CD4-positive, alpha-beta T cell (primary cell): ENCODE data around the gene DAPK1. TPM values are rescaled to one million over a fixed set of nuclear protein-coding genes. Genes with fewer than 3 reads are reported as not detected.

Experiments used
- ATAC-seq: fragments of 200-7000 bp; cut with Tn5 transposase; one replicate; pipeline ENCODE4 v1.10.0; 2022; ENCODE audit warnings: mild to moderate bottlenecking; ENCODE audit not compliant: poor library complexity
- CTCF ChIA-PET: fragments of 350-600 bp; sonication (Branson Sonifier 250); formaldehyde crosslinking; loops from one replicate; lab custom pipeline; 2021; ENCODE audit warnings: antibody characterized with exemption, inconsistent platforms; lab: Charles Lee
- POLR2A ChIA-PET: fragments of 350-600 bp; sonication (Branson Sonifier 250); formaldehyde crosslinking; loops from one replicate; lab custom pipeline; 2021; ENCODE audit warnings: antibody characterized with exemption, inconsistent platforms; lab: Charles Lee
- DNase-seq, 14 experiments: peaks; one replicate each; pipeline ENCODE4 v3.0.0-alpha.2; 2013 to 2020; ENCODE audit warnings: mixed read lengths in 2 of 14
- H3K27ac ChIP-seq, 2 donors: one replicate each; pipeline versions ENCODE4 v1.5.1 to v1.7.0; 2013; ENCODE audit warnings: low read length in 2 of 2, low read depth in 1 of 2, mild to moderate bottlenecking in 1 of 2
- H3K27me3 ChIP-seq, 2 experiments: 1 replicate in 1 of 2; 2 replicates in 1 of 2; pipeline versions ENCODE4 v1.6.1 to v1.7.0; 2013; ENCODE audit warnings: low read length in 2 of 2, control low read depth in 1 of 2, mild to moderate bottlenecking in 1 of 2, moderate library complexity in 1 of 2; ENCODE audit not compliant: insufficient read depth in 2 of 2, control insufficient read depth in 1 of 2
- H3K36me3 ChIP-seq: one replicate; pipeline ENCODE4 v1.6.1; 2013; ENCODE audit warnings: low read length, control low read depth; ENCODE audit not compliant: insufficient read depth
- H3K4me1 ChIP-seq: one replicate; pipeline ENCODE4 v1.6.1; 2013; ENCODE audit warnings: low read length, control low read depth; ENCODE audit not compliant: insufficient read depth
- H3K4me3 ChIP-seq: one replicate; pipeline ENCODE4 v1.5.1; 2013; ENCODE audit warnings: mild to moderate bottlenecking, low read length, moderate library complexity
- H3K9me3 ChIP-seq, 2 experiments: 1 replicate in 1 of 2; 2 replicates in 1 of 2; pipeline versions ENCODE4 v1.6.1 to v1.7.0; 2013; ENCODE audit warnings: low read length in 2 of 2, mild to moderate bottlenecking in 2 of 2, control low read depth in 1 of 2, moderate library complexity in 1 of 2; ENCODE audit not compliant: control insufficient read depth in 1 of 2, insufficient read depth in 1 of 2
- H3K27ac Mint-ChIP-seq: one replicate; pipeline ENCODE4 v1.8.0; 2020; ENCODE audit warnings: mixed read lengths
- H3K27me3 Mint-ChIP-seq: one replicate; pipeline ENCODE4 v1.8.0; 2021; ENCODE audit warnings: mixed read lengths
- H3K36me3 Mint-ChIP-seq: one replicate; pipeline ENCODE4 v1.8.0; 2021; ENCODE audit warnings: low read depth, mixed read lengths
- H3K4me1 Mint-ChIP-seq: one replicate; pipeline ENCODE4 v1.8.0; 2021; ENCODE audit warnings: low read depth, mixed read lengths
- H3K4me3 Mint-ChIP-seq: one replicate; pipeline ENCODE4 v1.8.0; 2020; ENCODE audit warnings: mild to moderate bottlenecking, mixed read lengths
- H3K9me3 Mint-ChIP-seq: one replicate; pipeline ENCODE4 v1.8.0; 2020; ENCODE audit warnings: mixed read lengths
- intact Hi-C, 2 experiments: fragments of 100-400 bp; cut with DNase I in 1 of 2; cut with micrococcal nuclease in 1 of 2; formaldehyde crosslinking; loops; one replicate each; pipeline versions ENCODE4 v1.15.1 to v1.9.0; 2023 to 2025; cut with DNase I, micrococcal nuclease
- total RNA-seq, 174 experiments: library from RNA in 2 of 174; stranded (reverse) in 2 of 174; gene quantifications; one replicate each; pipeline ENCODE4 v1.2.3 and lab custom pipeline; 2021 to 2026
- TF ChIP-seq, protein P1 (sequence below): fragments of 200-600 bp; IDR thresholded peaks from one replicate; pipeline ENCODE4 v1.8.0; 2022; ENCODE audit warnings: antibody characterized with exemption, mild to moderate bottlenecking

The DAPK1 gene
- total RNA-seq, 2 experiments from 2014 or later, result 2.7 TPM

DNA sequence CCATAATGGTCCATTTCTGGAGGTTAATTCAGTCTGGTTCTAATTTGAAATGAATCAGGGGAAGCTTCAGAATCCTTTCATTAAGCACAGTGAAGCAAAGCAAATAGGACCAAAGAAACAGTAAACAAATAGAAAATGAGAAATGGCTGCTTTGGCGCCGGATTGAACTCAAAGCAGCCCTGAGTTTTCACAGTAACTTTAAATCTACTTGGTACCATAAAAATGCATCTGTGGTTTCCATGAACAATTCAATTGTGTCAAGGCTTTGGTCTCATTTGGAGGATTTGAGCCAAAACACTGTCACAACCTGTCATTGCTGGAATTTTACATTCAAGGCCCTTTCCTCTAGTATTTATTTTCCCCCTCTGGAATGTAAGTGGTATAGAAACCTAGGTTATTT, 25.9 kb upstream of the DAPK1 start:
- Mint-ChIP-seq H3K27me3 (no peaks in the 10 kb centered on the region), H3K36me3 (no peaks in the 10 kb centered on the region), H3K4me1 (no peaks in the 10 kb centered on the region), H3K9me3 (no peaks in the 10 kb centered on the region), H3K27ac (no peak overlapping the region), H3K4me3 (no peak overlapping the region)
- H3K4me1 ChIP-seq, result no peaks in the 10 kb centered on the region
- no peaks in the 10 kb centered on the region for H3K36me3 ChIP-seq
- ATAC-seq, result no peak
- no peak for DNase-seq
- H3K9me3 ChIP-seq, result no peaks in the 10 kb centered on the region
- POLR2A ChIA-PET, result no interaction called here
- intact Hi-C loops, result no loop called here
- H3K27me3 ChIP-seq, result no peaks in the 10 kb centered on the region
- TF ChIP-seq, protein P1, sequence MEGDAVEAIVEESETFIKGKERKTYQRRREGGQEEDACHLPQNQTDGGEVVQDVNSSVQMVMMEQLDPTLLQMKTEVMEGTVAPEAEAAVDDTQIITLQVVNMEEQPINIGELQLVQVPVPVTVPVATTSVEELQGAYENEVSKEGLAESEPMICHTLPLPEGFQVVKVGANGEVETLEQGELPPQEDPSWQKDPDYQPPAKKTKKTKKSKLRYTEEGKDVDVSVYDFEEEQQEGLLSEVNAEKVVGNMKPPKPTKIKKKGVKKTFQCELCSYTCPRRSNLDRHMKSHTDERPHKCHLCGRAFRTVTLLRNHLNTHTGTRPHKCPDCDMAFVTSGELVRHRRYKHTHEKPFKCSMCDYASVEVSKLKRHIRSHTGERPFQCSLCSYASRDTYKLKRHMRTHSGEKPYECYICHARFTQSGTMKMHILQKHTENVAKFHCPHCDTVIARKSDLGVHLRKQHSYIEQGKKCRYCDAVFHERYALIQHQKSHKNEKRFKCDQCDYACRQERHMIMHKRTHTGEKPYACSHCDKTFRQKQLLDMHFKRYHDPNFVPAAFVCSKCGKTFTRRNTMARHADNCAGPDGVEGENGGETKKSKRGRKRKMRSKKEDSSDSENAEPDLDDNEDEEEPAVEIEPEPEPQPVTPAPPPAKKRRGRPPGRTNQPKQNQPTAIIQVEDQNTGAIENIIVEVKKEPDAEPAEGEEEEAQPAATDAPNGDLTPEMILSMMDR, result no peak
- H3K27ac ChIP-seq, result no peak overlapping the region
- CTCF ChIA-PET, result no interaction called here
- H3K4me3 ChIP-seq, result no peak overlapping the region

DNA sequence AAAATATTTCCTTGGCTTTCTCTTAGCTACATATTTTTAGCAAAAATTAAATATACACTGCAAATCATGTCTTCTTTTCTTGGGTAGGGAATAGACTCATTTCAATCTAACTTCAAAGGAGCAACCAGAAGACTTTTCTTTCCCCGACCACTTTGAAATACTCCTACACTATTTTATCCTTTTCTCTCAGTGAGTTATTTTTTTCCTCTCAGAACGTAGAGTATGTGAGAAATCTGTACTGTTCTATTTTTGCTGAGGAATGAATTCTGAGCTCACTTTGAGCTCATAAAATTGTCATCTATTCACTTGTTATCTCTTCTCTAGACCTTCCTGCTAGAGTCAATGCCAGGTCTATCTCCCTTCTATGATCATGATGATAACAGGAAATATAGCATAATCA, 22.2 kb upstream of the DAPK1 start:
- Histone ChIP-seq H3K27ac (no peak overlapping the region), H3K27me3 (no peaks in the 10 kb centered on the region), H3K9me3 (no peaks in the 10 kb centered on the region), H3K4me1 (no peaks in the 10 kb centered on the region), H3K4me3 (no peak overlapping the region), H3K36me3 (no peaks in the 10 kb centered on the region)
- H3K27me3 Mint-ChIP-seq, result no peaks in the 10 kb centered on the region
- TF ChIP-seq, protein P1, result no peak
- ChIA-PET POLR2A (no interaction called here), CTCF (no interaction called here)
- intact Hi-C loops, result no loop called here
- no peaks in the 10 kb centered on the region for H3K36me3 Mint-ChIP-seq
- DNase-seq (no peak), ATAC-seq (no peak)
- H3K4me1 Mint-ChIP-seq, result peaks cover 8% of the 10 kb centered on the region
- H3K9me3 Mint-ChIP-seq, result no peaks in the 10 kb centered on the region
- no peak overlapping the region for H3K4me3 Mint-ChIP-seq
- H3K27ac Mint-ChIP-seq, result no peak overlapping the region

DNA sequence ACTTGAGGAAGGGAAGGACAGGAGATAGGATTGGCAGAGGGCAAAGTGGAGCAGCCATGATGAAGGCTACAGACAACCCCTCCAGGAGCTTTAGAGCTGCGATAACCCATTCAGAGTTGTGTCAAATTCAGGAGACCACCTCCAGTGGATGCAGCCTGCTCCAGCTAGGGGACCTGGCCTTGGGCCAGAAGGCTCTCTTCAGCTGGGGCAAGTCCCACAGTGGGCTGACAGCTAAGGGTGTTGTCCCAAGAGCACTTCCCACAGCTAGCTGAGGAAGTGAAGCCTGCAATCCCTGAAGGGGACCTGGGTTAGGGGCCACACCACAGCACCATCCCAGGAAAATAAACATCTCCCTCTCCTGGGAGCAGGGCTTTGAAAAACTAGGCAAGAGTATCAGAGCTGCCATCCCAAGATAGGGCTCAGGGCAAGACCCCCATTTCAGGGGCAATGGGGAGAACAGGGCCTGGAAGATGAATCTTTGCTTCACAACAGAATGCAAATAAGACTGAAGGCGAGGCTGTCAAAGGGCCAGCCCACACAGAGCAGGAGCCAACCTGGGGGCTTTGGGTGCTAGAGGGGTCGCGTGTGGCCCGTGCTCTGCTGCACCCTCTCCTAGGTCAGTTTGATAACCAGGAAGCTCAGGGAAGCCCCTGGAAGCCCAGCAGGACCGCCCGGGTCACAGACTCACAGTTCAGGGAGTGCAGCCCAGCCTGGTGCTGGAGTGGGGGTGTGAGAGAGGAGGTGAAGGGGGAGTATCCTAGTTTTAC, 19.3 kb upstream of the DAPK1 start:
- ChIA-PET CTCF (no interaction called here), POLR2A (no interaction called here)
- Mint-ChIP-seq H3K36me3 (no peaks in the 10 kb centered on the region), H3K27me3 (no peaks in the 10 kb centered on the region), H3K9me3 (no peaks in the 10 kb centered on the region), H3K4me1 (peaks cover 8% of the 10 kb centered on the region), H3K27ac (no peak overlapping the region), H3K4me3 (no peak overlapping the region)
- Histone ChIP-seq H3K4me3 (no peak overlapping the region), H3K36me3 (no peaks in the 10 kb centered on the region), H3K9me3 (peaks cover 0 to 4% of the 10 kb centered on the region in 2 experiments), H3K27ac (no peak overlapping the region), H3K4me1 (no peaks in the 10 kb centered on the region), H3K27me3 (no peaks in the 10 kb centered on the region)
- no peak for ATAC-seq
- DNase-seq, result no peak
- TF ChIP-seq, protein P1, result no peak
- intact Hi-C loops, result no loop called here
